Endothelial cell of umbilical vein (primary cell): ENCODE data around the gene HKDC1. TPM values are rescaled to one million over a fixed set of nuclear protein-coding genes. Genes with fewer than 3 reads are reported as not detected.

Experiments used
- BruUV-seq: library from RNA; stranded (reverse); fragments of 400-500 nt; replicated peaks from 2 replicates; lab custom pipeline; 2021; lab: Mats Ljungman, UMichigan
- CTCF ChIA-PET: fragments of 300-600, 350-600 bp; sonication (Branson Sonifier 250); formaldehyde crosslinking; loops from one replicate; lab custom pipeline; 2021; ENCODE audit warnings: antibody characterized with exemption, inconsistent platforms; lab: Charles Lee
- POLR2A ChIA-PET: fragments of 300-600, 350-600 bp; sonication (Branson Sonifier 250); formaldehyde crosslinking; loops from one replicate; lab custom pipeline; 2021; ENCODE audit warnings: antibody characterized with exemption, inconsistent platforms; lab: Charles Lee
- DNase-seq: peaks from one replicate; pipeline ENCODE4 v3.0.0-alpha.2; 2011; ENCODE audit warnings: low read depth, low spot score
- FAIRE-seq: peaks from 2 replicates; lab custom pipeline; 2011; peaks lifted over from hg19 to GRCh38; lab: Jason Lieb, UNC
- H2AFZ ChIP-seq: 2 replicates; pipeline ENCODE4 v1.6.0; 2012; ENCODE audit warnings: low read depth, low read length, control low read depth, inconsistent platforms
- H3K27ac ChIP-seq: 2 replicates; pipeline ENCODE4 v1.5.1; 2011; ENCODE audit warnings: low read depth, mild to moderate bottlenecking, control low read depth, low read length, moderate library complexity; ENCODE audit not compliant: insufficient read depth
- H3K27me3 ChIP-seq, 2 experiments: 2 replicates each; pipeline versions ENCODE4 v1.6.0 to v1.6.1; 2011; ENCODE audit warnings: low read length in 2 of 2, mixed read lengths in 1 of 2; ENCODE audit not compliant: control insufficient read depth in 2 of 2, insufficient read depth in 2 of 2
- H3K36me3 ChIP-seq, 2 experiments: 2 replicates in 1 of 2; 3 replicates in 1 of 2; pipeline ENCODE4 v1.5.1; 2011; ENCODE audit warnings: low read length in 2 of 2, mild to moderate bottlenecking in 1 of 2, moderate library complexity in 1 of 2; ENCODE audit not compliant: control insufficient read depth in 2 of 2, insufficient read depth in 2 of 2; ENCODE audit errors: extremely low read depth in 1 of 2
- H3K4me1 ChIP-seq: 3 replicates; pipeline ENCODE4 v1.5.1; 2011; ENCODE audit warnings: mild to moderate bottlenecking, low read length; ENCODE audit not compliant: control insufficient read depth, insufficient read depth; ENCODE audit errors: extremely low read depth
- H3K4me2 ChIP-seq: 2 replicates; pipeline ENCODE4 v1.6.1; 2011; ENCODE audit warnings: low read length, control low read depth, mixed read lengths; ENCODE audit not compliant: insufficient read depth
- H3K4me3 ChIP-seq, 3 experiments: fragments of 200-600 bp in 1 of 3; sonication (generic), shearing (Covaris generic) in 1 of 3; replicated peaks in 1 of 3; 2 replicates each; pipeline ENCODE4 v1.5.1; 2011 to 2016; ENCODE audit warnings: control low read depth in 3 of 3, low read length in 3 of 3, mild to moderate bottlenecking in 2 of 3, inconsistent platforms in 1 of 3, low read depth in 1 of 3, moderate library complexity in 1 of 3; ENCODE audit not compliant: insufficient read depth in 1 of 3
- H3K79me2 ChIP-seq: 2 replicates; pipeline ENCODE4 v1.6.0; 2012; ENCODE audit warnings: low read length, inconsistent platforms; ENCODE audit not compliant: control insufficient read depth, insufficient read depth
- H3K9ac ChIP-seq: replicated peaks from 2 replicates; pipeline ENCODE3; 2011; ENCODE audit warnings: low read length, control low read depth; ENCODE audit not compliant: insufficient read depth; ENCODE audit errors: extremely low read depth
- H3K9me1 ChIP-seq: replicated peaks from 3 replicates; pipeline ENCODE4 v1.6.0; 2011; ENCODE audit warnings: mild to moderate bottlenecking, low read length; ENCODE audit not compliant: control insufficient read depth, insufficient read depth; ENCODE audit errors: extremely low read depth
- H3K9me3 ChIP-seq: replicated peaks from 2 replicates; pipeline ENCODE4 v1.5.1; 2012; ENCODE audit warnings: low read length, inconsistent platforms; ENCODE audit not compliant: control insufficient read depth, insufficient read depth
- H4K20me1 ChIP-seq: replicated peaks from 2 replicates; pipeline ENCODE3; 2011; ENCODE audit warnings: mild to moderate bottlenecking, low read length; ENCODE audit not compliant: control insufficient read depth, insufficient read depth; ENCODE audit errors: extremely low read depth
- EZH2 ChIP-seq: IDR thresholded peaks from 2 replicates; pipeline ENCODE4 v1.6.1; 2012; ENCODE audit warnings: borderline replicate concordance, low read depth, mild to moderate bottlenecking, moderate library complexity, low read length, inconsistent platforms; ENCODE audit not compliant: severe bottlenecking
- FOS ChIP-seq: IDR thresholded peaks from 2 replicates; pipeline ENCODE4 v1.6.1; 2011; ENCODE audit warnings: mild to moderate bottlenecking, low read length, moderate library complexity, borderline replicate concordance; ENCODE audit not compliant: insufficient read depth
- JUN ChIP-seq: IDR thresholded peaks from 2 replicates; pipeline ENCODE4 v1.6.1; 2011; ENCODE audit warnings: borderline replicate concordance, low read depth; ENCODE audit not compliant: insufficient read length, insufficient read depth
- MYC ChIP-seq: IDR thresholded peaks from one replicate; pipeline ENCODE4 v1.6.1; 2011; ENCODE audit warnings: mild to moderate bottlenecking, low read depth, low read length
- POLR2A ChIP-seq: IDR thresholded peaks from 2 replicates; pipeline ENCODE4 v1.6.1; 2012; ENCODE audit warnings: low read depth, mild to moderate bottlenecking, control low read depth, low read length
- POLR2AphosphoS5 ChIP-seq: IDR thresholded peaks from 2 replicates; pipeline ENCODE4 v1.6.1; 2012; ENCODE audit warnings: low read depth, mild to moderate bottlenecking, control low read depth, low read length, moderate library complexity; ENCODE audit not compliant: insufficient read depth
- dilution Hi-C: fragments of 300-500 bp; cut with MboI; formaldehyde crosslinking; loops from one replicate; pipeline ENCODE4 v1.15.0; 2019; ENCODE audit warnings: low sequenced_read_pairs; ENCODE audit not compliant: extremely low pct_ligation_motif_present
- intact Hi-C: fragments of 100-400 bp; cut with micrococcal nuclease; formaldehyde crosslinking; loops from one replicate; pipeline ENCODE4 v1.10.0; 2022
- polyA plus RNA-seq, 4 experiments: library from polyadenylated mRNA; depleted of rRNA in 3 of 4; stranded (reverse) in 3 of 4; unstranded in 1 of 4; fragments of >200 nt; gene quantifications; 2 replicates each; pipeline versions ENCODE4 v1.2.1 to v1.2.3, GENCODE V29; 2011 to 2012; ENCODE audit warnings: missing spikeins in 1 of 4
- total RNA-seq: library from RNA; stranded (reverse); gene quantifications from 2 replicates; pipeline ENCODE4 v1.2.3, GENCODE V29; 2021
- TF ChIP-seq, protein P1 (sequence below): IDR thresholded peaks from 2 replicates; pipeline ENCODE4 v1.6.1; 2011; ENCODE audit not compliant: insufficient read depth, insufficient read length
- TF ChIP-seq, protein P2 (sequence below), 2 donors: IDR thresholded peaks; 1 replicate in 1 of 2; 2 replicates in 1 of 2; pipeline ENCODE4 v1.5.1; 2011; ENCODE audit warnings: low read length in 2 of 2, mild to moderate bottlenecking in 2 of 2, moderate library complexity in 2 of 2, control low read depth in 1 of 2, inconsistent platforms in 1 of 2, low read depth in 1 of 2; ENCODE audit not compliant: insufficient read depth in 1 of 2; ENCODE audit errors: extremely low read depth in 1 of 2

The HKDC1 gene
- total and polyA plus RNA-seq, 2 donors (not counting 3 experiments of a cell fraction or from before 2014, with no cell fraction given) = not detected

DNA sequence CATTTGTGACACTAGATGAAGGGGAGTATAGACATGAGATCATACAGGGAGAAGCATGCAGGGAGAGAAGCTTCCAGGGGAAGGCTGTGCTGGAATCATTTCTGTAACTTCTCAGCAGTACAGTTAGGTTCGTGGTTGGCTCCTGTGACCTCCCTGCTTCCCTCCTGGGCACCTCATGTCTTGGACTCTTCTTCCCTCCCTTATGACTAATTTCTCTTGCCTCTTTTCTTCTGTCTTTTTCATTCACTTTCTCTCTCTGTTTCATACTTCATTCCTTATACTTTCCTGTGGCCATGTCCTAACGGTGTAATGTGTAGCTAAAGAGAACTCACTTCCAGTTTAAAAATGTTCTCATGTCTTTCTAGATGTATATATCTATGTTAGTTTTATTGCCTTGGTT, 19.1 kb upstream of the HKDC1 start:
- Histone ChIP-seq H3K36me3 (peaks cover 8 to 14% of the 10 kb centered on the region in 2 experiments), H3K79me2 (no peaks in the 10 kb centered on the region), H2AFZ (no peak overlapping the region), H3K4me1 (no peaks in the 10 kb centered on the region), H3K9me1 (no peaks in the 10 kb centered on the region), H3K4me3 (no peak overlapping the region), H3K27me3 (no peaks in the 10 kb centered on the region), H3K9me3 (no peaks in the 10 kb centered on the region), H3K9ac (no peak overlapping the region), H4K20me1 (no peaks in the 10 kb centered on the region), H3K4me2 (no peak overlapping the region), H3K27ac (no peak overlapping the region)
- ChIA-PET CTCF (no interaction called here), POLR2A (no interaction called here)
- intact Hi-C loops = no loop called here
- BruUV-seq = no TSS peak
- no peak for DNase-seq
- dilution Hi-C loops = no loop called here
- no peak for FAIRE-seq
- TF ChIP-seq EZH2 = no peak
- TF ChIP-seq MYC = no peak
- TF ChIP-seq, protein P1, sequence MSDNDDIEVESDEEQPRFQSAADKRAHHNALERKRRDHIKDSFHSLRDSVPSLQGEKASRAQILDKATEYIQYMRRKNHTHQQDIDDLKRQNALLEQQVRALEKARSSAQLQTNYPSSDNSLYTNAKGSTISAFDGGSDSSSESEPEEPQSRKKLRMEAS = no peak
- no peak for TF ChIP-seq JUN
- no peak for TF ChIP-seq FOS
- no peak for TF ChIP-seq POLR2AphosphoS5
- TF ChIP-seq, protein P2, sequence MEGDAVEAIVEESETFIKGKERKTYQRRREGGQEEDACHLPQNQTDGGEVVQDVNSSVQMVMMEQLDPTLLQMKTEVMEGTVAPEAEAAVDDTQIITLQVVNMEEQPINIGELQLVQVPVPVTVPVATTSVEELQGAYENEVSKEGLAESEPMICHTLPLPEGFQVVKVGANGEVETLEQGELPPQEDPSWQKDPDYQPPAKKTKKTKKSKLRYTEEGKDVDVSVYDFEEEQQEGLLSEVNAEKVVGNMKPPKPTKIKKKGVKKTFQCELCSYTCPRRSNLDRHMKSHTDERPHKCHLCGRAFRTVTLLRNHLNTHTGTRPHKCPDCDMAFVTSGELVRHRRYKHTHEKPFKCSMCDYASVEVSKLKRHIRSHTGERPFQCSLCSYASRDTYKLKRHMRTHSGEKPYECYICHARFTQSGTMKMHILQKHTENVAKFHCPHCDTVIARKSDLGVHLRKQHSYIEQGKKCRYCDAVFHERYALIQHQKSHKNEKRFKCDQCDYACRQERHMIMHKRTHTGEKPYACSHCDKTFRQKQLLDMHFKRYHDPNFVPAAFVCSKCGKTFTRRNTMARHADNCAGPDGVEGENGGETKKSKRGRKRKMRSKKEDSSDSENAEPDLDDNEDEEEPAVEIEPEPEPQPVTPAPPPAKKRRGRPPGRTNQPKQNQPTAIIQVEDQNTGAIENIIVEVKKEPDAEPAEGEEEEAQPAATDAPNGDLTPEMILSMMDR (IDR thresholded peaks at IDR 0.05; ENCODE audit: extremely low read depth in 1 of 2, insufficient read depth in 1 of 2, low read depth in 1 of 2, low read length in 2 of 2) = no peak
- TF ChIP-seq POLR2A = no peak
